ENCODE results near the gene SNRPA.

SNRPA gene

GRCh38 chr19:40750874-40751537 is at the start of gene SNRPA:
Gene SNRPA (plus strand): TSS chr19:40751203. CDS start chr19:40751409, 206 bp downstream.
- peaks cover 44% of the 10 kb centered on the region for H3K36me3 Mint-ChIP-seq (ENCODE audit: low read depth)
- no peaks in the 10 kb centered on the region for H3K27me3 Mint-ChIP-seq (ENCODE audit: low read depth)
- peak; percentile 96 for DNase-seq (ENCODE audit: low spot score)
- H3K9me3 Mint-ChIP-seq, result no peaks in the 10 kb centered on the region
- H3K4me1 Mint-ChIP-seq (ENCODE audit: low read depth), result peaks cover 40% of the 10 kb centered on the region
- H3K4me3 Mint-ChIP-seq, result peak within 1 kb of the TSS; percentile 98
- H3K27ac Mint-ChIP-seq, result peak within 1 kb of the TSS; percentile 99

DNA sequence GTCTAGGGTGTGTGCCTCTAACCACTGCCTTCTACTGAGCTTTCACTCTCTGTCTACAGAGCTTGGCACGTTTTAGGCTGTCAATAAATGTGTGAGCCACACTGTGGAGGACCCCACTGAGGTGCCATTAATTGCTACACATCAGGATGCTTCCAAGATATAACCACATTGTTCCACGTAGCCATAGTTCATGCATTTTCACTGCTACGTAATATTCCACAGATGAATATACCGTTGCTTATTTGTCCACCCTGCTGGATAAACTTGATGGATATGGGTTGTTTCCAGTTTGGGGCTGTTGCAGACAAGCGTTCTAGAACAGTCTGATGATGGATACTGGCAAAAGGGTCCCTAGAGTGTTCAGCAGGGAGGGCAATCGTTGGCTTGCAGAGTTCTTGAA is 49.2 kb upstream of the SNRPA start:
- Mint-ChIP-seq H3K27me3 (ENCODE audit: low read depth) (no peaks in the 10 kb centered on the region), H3K9me3 (no peaks in the 10 kb centered on the region), H3K4me1 (ENCODE audit: low read depth) (no peaks in the 10 kb centered on the region), H3K36me3 (ENCODE audit: low read depth) (peaks cover 22% of the 10 kb centered on the region), H3K27ac (no peak overlapping the region), H3K4me3 (no peak overlapping the region)
- DNase-seq (ENCODE audit: low spot score), result no peak

DNA sequence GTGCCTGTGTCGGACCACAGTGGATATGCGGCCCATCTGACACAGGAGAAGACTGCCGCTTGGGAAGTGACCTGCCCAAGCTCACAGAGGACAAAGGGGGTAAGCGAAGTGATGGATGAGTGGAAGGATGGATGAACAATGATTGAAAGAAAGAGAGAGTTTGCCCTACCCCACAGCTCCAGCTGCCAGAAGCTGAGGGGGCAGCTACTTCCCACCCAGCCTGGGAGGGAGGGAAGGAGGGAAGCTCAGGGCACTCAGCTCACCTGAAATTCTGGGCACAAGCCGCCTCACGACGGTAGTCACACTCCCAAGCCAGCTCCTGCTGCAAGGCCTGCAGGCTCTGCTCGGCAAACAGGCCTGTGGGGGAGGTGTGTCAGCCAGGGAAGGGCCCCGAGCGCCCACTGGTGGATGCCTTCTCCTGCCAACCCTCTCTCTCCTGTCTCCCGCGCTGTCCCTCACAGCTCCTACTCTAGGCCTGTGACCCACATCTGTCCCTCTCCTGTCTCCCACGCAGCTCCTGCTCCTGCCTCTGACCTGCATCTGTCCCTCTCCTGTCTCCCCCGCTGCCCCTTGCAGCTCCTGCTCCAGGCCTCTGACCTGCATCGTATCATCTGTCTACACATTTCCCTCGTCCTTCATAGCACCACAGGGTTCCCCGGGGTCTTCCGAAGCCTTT is 48.5 kb upstream of the SNRPA start:
- H3K4me3 Mint-ChIP-seq, result no peak overlapping the region
- no peak overlapping the region for H3K27ac Mint-ChIP-seq
- H3K36me3 Mint-ChIP-seq (ENCODE audit: low read depth), result peaks cover 25% of the 10 kb centered on the region
- H3K27me3 Mint-ChIP-seq (ENCODE audit: low read depth), result no peaks in the 10 kb centered on the region
- H3K4me1 Mint-ChIP-seq (ENCODE audit: low read depth), result peaks cover 2% of the 10 kb centered on the region
- no peaks in the 10 kb centered on the region for H3K9me3 Mint-ChIP-seq
- DNase-seq (ENCODE audit: low spot score), result no peak

DNA sequence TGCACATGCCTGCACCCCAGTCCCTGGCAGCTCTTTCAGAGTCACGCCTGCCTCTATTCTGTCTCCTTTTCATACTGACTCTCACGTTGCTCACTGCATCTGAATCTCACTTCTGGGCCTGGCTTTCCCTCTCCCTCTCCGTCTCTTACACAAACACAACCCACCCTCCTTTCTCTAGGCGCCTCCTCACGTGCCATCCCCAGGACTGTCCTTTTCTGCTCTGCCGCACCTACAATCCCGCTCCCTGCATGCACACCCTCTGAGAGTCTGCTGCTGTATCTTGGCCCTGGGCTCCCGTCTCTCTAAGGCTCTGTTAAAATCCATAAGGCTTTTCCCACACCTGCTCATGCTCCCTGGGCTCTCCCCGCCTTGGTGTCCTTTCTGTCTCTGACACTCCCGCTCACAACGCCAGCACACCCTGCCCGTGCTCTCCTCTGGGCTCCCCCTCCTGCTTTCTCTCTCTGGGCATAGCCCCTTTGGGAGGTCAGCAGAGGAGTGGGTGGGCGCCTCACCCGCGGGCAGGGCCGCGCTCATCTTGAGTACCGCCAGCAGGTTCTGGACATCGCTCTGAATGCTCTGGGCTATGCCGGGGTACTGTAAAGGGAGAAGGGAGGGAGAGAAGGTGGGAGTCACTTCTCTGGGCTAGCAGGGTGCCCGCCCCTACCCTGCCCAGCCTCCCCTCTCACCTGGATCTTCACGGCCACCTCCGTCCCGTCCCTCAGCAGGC is 47.8 kb upstream of the SNRPA start:
- H3K27ac Mint-ChIP-seq, result no peak overlapping the region
- no peaks in the 10 kb centered on the region for H3K9me3 Mint-ChIP-seq
- no peak for DNase-seq (ENCODE audit: low spot score)
- H3K4me3 Mint-ChIP-seq, result no peak overlapping the region
- peaks cover 2% of the 10 kb centered on the region for H3K4me1 Mint-ChIP-seq (ENCODE audit: low read depth)
- H3K27me3 Mint-ChIP-seq (ENCODE audit: low read depth), result no peaks in the 10 kb centered on the region
- H3K36me3 Mint-ChIP-seq (ENCODE audit: low read depth), result peaks cover 25% of the 10 kb centered on the region

- Mint-ChIP-seq H3K4me1 (ENCODE audit: low read depth) (peaks cover 2% of the 10 kb centered on the region), H3K4me3 (no peak overlapping the region), H3K27ac (no peak overlapping the region), H3K36me3 (ENCODE audit: low read depth) (peaks cover 30% of the 10 kb centered on the region), H3K9me3 (no peaks in the 10 kb centered on the region), H3K27me3 (ENCODE audit: low read depth) (no peaks in the 10 kb centered on the region)
- DNase-seq (ENCODE audit: low spot score), result no peak
Observed at GRCh38 chr19:40704491-40705361, 46.3 kb upstream of the SNRPA start.

DNA sequence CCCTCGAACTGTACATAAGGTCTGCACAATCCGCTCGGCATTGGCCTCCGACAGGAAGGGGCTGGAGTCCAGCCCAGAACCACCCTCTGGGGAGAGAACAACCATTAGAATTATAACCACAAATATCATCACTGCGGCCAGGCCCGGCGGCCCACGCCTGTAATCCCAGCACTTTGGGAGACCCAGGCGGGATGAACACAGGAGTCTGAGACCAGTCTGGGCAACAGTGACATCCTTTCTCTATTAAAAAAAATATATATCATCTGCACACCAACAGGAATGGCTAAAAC is 45.7 kb upstream of the SNRPA start:
- H3K36me3 Mint-ChIP-seq (ENCODE audit: low read depth), result peaks cover 30% of the 10 kb centered on the region
- no peak overlapping the region for H3K27ac Mint-ChIP-seq
- no peak overlapping the region for H3K4me3 Mint-ChIP-seq

GRCh38 chr19:40705950-40706619 is 44.9 kb upstream of the SNRPA start:
- H3K36me3 Mint-ChIP-seq (ENCODE audit: low read depth), result peaks cover 29% of the 10 kb centered on the region
- no peaks in the 10 kb centered on the region for H3K27me3 Mint-ChIP-seq (ENCODE audit: low read depth)
- H3K4me3 Mint-ChIP-seq, result no peak overlapping the region
- no peak for DNase-seq (ENCODE audit: low spot score)
- H3K27ac Mint-ChIP-seq, result no peak overlapping the region
- H3K9me3 Mint-ChIP-seq, result no peaks in the 10 kb centered on the region
- H3K4me1 Mint-ChIP-seq (ENCODE audit: low read depth), result peaks cover 2% of the 10 kb centered on the region

More for the DNA sequence above, 45.7 kb upstream of the SNRPA start:
- Mint-ChIP-seq H3K9me3 (no peaks in the 10 kb centered on the region), H3K4me1 (ENCODE audit: low read depth) (peaks cover 2% of the 10 kb centered on the region), H3K27me3 (ENCODE audit: low read depth) (no peaks in the 10 kb centered on the region)
- DNase-seq (ENCODE audit: low spot score), result no peak

- H3K27ac Mint-ChIP-seq, result no peak overlapping the region
- H3K27me3 Mint-ChIP-seq (ENCODE audit: low read depth), result no peaks in the 10 kb centered on the region
- DNase-seq (ENCODE audit: low spot score), result no peak
- no peaks in the 10 kb centered on the region for H3K9me3 Mint-ChIP-seq
- peaks cover 10% of the 10 kb centered on the region for H3K4me1 Mint-ChIP-seq (ENCODE audit: low read depth)
- no peak overlapping the region for H3K4me3 Mint-ChIP-seq
- H3K36me3 Mint-ChIP-seq (ENCODE audit: low read depth), result peaks cover 31% of the 10 kb centered on the region
Observed at GRCh38 chr19:40707615-40708014, 43.4 kb upstream of the SNRPA start.

GRCh38 chr19:40709817-40710216 is 41.2 kb upstream of the SNRPA start:
- Mint-ChIP-seq H3K4me1 (ENCODE audit: low read depth) (peaks cover 14% of the 10 kb centered on the region), H3K4me3 (no peak overlapping the region), H3K27ac (no peak overlapping the region), H3K9me3 (no peaks in the 10 kb centered on the region), H3K36me3 (ENCODE audit: low read depth) (peaks cover 28% of the 10 kb centered on the region), H3K27me3 (ENCODE audit: low read depth) (no peaks in the 10 kb centered on the region)
- DNase-seq (ENCODE audit: low spot score), result no peak

DNA sequence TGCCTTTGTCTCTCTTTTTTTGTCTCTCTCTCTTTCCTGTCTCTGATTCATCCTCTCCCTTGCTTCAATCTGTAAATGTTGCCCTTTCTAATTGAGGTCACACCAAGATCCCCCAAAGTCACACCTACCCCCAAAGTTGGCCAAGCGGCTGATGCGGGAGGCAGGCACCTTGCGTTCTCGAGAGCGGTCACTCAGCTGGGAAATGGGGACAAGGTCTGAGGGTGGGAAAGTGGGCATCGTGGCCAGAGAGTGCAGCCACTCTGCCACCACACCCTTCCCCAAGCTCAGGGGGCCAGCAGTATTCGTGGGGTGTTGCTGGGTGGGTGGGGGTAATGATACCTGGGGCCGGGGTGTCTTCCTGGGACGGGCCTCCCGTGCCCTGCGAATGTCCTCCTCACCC is 37.1 kb upstream of the SNRPA start:
- Mint-ChIP-seq H3K36me3 (ENCODE audit: low read depth) (peaks cover 16% of the 10 kb centered on the region), H3K9me3 (no peaks in the 10 kb centered on the region), H3K4me3 (peak overlapping the region; percentile 78), H3K27me3 (ENCODE audit: low read depth) (no peaks in the 10 kb centered on the region), H3K27ac (peak overlapping the region; percentile 83), H3K4me1 (ENCODE audit: low read depth) (peaks cover 33% of the 10 kb centered on the region)
- DNase-seq (ENCODE audit: low spot score), result no peak

GRCh38 chr19:40714441-40715299 is 36.3 kb upstream of the SNRPA start:
- peak overlapping the region; percentile 84 for H3K4me3 Mint-ChIP-seq
- H3K27me3 Mint-ChIP-seq (ENCODE audit: low read depth), result no peaks in the 10 kb centered on the region
- H3K36me3 Mint-ChIP-seq (ENCODE audit: low read depth), result peaks cover 11% of the 10 kb centered on the region
- peaks cover 37% of the 10 kb centered on the region for H3K4me1 Mint-ChIP-seq (ENCODE audit: low read depth)
- no peaks in the 10 kb centered on the region for H3K9me3 Mint-ChIP-seq
- H3K27ac Mint-ChIP-seq, result peak overlapping the region; percentile 97
- DNase-seq (ENCODE audit: low spot score), result peak; percentile 91

GRCh38 chr19:40716031-40716481 is 34.9 kb upstream of the SNRPA start:
- H3K4me1 Mint-ChIP-seq (ENCODE audit: low read depth), result peaks cover 50% of the 10 kb centered on the region
- H3K4me3 Mint-ChIP-seq, result peak overlapping the region; percentile 84
- H3K9me3 Mint-ChIP-seq, result no peaks in the 10 kb centered on the region
- DNase-seq (ENCODE audit: low spot score), result peak; percentile 55
- H3K27me3 Mint-ChIP-seq (ENCODE audit: low read depth), result no peaks in the 10 kb centered on the region
- H3K36me3 Mint-ChIP-seq (ENCODE audit: low read depth), result peaks cover 13% of the 10 kb centered on the region
- H3K27ac Mint-ChIP-seq, result peak overlapping the region; percentile 97
